HUES64 (cell line): Measurements from ENCODE around the gene ARHGAP8.
"Not testable (repeated sequence)": the region's sequence is repeated elsewhere in the genome, so short reads cannot be mapped to it uniquely, and the experiment has no call there.

Experiments
- H3K27ac ChIP-seq: 2 replicates; pipeline ENCODE4 v1.7.0; 2013; ENCODE audit warnings: low read depth, low read length, inconsistent platforms
- H3K27me3 ChIP-seq: 2 replicates; pipeline ENCODE4 v1.6.1; 2013; ENCODE audit warnings: mild to moderate bottlenecking, low read length; ENCODE audit not compliant: insufficient read depth
- H3K36me3 ChIP-seq: 2 replicates; pipeline ENCODE4 v1.6.1; 2013; ENCODE audit warnings: mild to moderate bottlenecking, low read length; ENCODE audit not compliant: insufficient read depth
- H3K4me1 ChIP-seq: 2 replicates; pipeline ENCODE4 v1.6.1; 2013; ENCODE audit warnings: mild to moderate bottlenecking, low read length, moderate library complexity; ENCODE audit not compliant: insufficient read depth
- H3K4me3 ChIP-seq: 2 replicates; pipeline ENCODE4 v1.5.1; 2013; ENCODE audit warnings: mild to moderate bottlenecking, low read length, moderate library complexity
- H3K9ac ChIP-seq: 2 replicates; pipeline ENCODE4 v1.6.1; 2013; ENCODE audit warnings: mild to moderate bottlenecking, low read depth, low read length
- H3K9me3 ChIP-seq: 2 replicates; pipeline ENCODE4 v1.6.1; 2013; ENCODE audit warnings: low read depth, low read length; ENCODE audit not compliant: insufficient read depth
- WGBS: fragments of 150-250, 120-280 bp; methylation state at CpG from one replicate; pipeline ENCODE4 v1.1.7; 2013; ENCODE audit warnings: missing lambda C conversion rate; 5-methylcytosine and 5-hydroxymethylcytosine counted together

The ARHGAP8 gene

DNA sequence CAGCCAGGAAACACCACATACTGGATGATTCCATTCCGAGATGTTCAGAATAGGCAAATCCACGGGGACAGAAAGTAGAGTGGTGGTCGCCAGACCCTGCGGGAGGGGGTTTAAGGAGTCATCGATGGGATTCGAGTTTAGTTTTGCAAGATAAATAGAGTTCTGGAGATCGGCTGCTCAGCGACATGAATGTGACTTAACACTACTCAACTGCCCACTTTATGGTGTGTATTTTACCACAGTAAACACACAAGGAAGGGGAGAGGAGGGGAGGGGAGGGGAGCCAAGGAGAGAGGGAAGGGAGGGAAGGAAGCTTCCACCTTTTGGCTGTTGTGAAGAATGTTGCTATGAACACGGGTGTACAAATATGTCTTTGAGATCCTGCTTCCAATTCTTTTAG, 10.4 kb upstream of the ARHGAP8 start:
- no peak overlapping the region for H3K4me3 ChIP-seq
- peaks cover 21% of the 10 kb centered on the region for H3K4me1 ChIP-seq
- no peaks in the 10 kb centered on the region for H3K27me3 ChIP-seq
- no peaks in the 10 kb centered on the region for H3K9me3 ChIP-seq
- WGBS = 87% methylated on average over 8 of the region's 9 CpGs
- no peaks in the 10 kb centered on the region for H3K36me3 ChIP-seq
- H3K9ac ChIP-seq = no peak overlapping the region
- no peak overlapping the region for H3K27ac ChIP-seq

DNA sequence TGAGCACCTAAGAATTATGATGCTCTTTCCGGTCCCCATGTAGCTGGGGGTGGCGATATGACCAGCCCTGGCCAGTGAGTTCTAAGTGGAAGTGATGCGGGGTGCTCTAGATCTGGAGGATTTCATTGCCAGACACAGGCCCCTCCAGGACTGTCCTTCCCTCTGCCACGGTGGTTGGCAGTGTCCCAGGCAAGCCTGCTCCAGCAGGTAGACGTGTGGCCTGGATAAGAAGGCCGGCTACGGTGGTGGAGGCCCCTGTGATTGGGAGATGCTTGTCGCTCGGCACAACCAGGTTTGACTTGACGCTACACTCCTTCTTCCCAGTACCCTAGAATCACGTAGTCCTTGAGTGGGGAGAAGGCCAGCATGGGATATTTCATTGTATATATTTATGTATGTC, 9.1 kb upstream of the ARHGAP8 start:
- Histone ChIP-seq H3K9ac (no peak overlapping the region), H3K9me3 (no peaks in the 10 kb centered on the region), H3K4me1 (peaks cover 16% of the 10 kb centered on the region), H3K4me3 (no peak overlapping the region), H3K27ac (no peak overlapping the region), H3K27me3 (no peaks in the 10 kb centered on the region), H3K36me3 (no peaks in the 10 kb centered on the region)
- 94% methylated on average over 10 of the region's 11 CpGs for WGBS

DNA sequence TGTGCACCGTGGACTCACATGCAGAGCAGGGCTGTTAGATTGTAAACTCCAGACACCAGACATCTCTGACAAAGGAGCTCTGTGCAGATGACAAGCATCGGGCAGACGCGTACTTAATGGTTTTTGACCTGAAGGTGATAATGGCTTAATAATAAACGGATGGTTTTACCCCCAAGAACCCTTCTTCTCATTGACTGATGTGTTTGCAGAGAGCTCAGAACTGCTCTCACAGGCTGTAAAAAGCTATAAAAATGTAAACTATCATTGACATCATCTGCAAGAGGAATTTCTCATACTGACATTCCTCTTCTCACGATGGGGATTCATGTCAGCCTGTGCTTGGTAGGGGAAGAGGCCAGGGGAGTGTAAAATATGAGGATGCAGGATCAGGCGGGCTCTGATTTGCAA, 8.6 kb upstream of the ARHGAP8 start:
- H3K9ac ChIP-seq = no peak overlapping the region
- no peaks in the 10 kb centered on the region for H3K27me3 ChIP-seq
- H3K36me3 ChIP-seq = no peaks in the 10 kb centered on the region
- peaks cover 16% of the 10 kb centered on the region for H3K4me1 ChIP-seq
- H3K4me3 ChIP-seq = no peak overlapping the region
- no peak overlapping the region for H3K27ac ChIP-seq
- H3K9me3 ChIP-seq = no peaks in the 10 kb centered on the region
- 83% methylated on average over 7 of the region's 7 CpGs for WGBS

GRCh38 chr22:44745853-44746789, 6.3 kb upstream of the ARHGAP8 start:
- Histone ChIP-seq H3K27me3 (no peaks in the 10 kb centered on the region), H3K9me3 (no peaks in the 10 kb centered on the region), H3K9ac (no peak overlapping the region), H3K4me1 (peaks cover 16% of the 10 kb centered on the region), H3K36me3 (no peaks in the 10 kb centered on the region), H3K27ac (no peak overlapping the region), H3K4me3 (no peak overlapping the region)
- WGBS = 82% methylated on average over 8 of the region's 13 CpGs

DNA sequence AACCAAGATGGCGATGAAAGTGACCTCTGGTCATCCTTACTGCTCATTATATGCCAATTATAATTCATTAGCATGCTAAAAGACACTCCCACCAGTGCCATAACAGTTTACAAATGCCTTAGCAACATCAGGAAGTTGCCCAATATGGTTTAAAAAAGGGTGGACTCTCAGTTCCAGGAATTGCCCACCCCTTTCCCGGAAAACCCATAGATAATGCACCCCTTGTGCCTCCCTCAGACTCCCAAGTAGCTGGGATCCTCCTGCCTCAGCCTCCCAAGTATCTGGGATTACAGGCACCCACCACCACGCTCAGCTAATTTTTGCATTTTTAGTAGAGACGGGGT, 4.6 kb upstream of the ARHGAP8 start:
- H3K9me3 ChIP-seq, H3K9ac ChIP-seq, H3K27ac ChIP-seq, H3K36me3 ChIP-seq, H3K27me3 ChIP-seq, H3K4me3 ChIP-seq: not testable (repeated sequence)
- peaks cover 16% of the 10 kb centered on the region for H3K4me1 ChIP-seq
- WGBS = 97% methylated on average over 4 of the region's 4 CpGs

DNA sequence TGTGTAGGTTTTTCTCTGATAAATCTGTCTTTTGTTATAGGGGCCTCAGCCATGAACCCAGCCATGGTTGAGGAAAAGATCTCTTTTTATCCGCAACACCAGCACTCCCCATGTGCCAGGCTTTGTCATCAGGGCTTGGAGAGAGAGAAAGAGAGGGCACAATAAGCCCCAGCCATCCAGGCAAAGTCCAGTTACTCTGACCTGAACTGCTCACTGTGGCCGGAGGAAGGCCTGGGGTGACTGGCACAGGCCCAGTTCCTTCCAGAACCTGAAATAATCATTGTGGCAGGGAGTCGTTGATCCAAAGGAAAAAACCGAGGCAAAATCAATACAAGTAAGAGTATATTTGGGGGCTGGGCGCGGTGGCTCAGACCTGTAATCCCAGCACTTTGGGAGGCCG, 3.9 kb upstream of the ARHGAP8 start:
- Histone ChIP-seq H3K36me3 (no peaks in the 10 kb centered on the region), H3K4me1 (peaks cover 17% of the 10 kb centered on the region), H3K9ac (no peak overlapping the region), H3K27me3 (peaks cover 13% of the 10 kb centered on the region), H3K4me3 (no peak overlapping the region), H3K9me3 (no peaks in the 10 kb centered on the region), H3K27ac (no peak overlapping the region)
- 93% methylated on average over 7 of the region's 7 CpGs for WGBS

DNA sequence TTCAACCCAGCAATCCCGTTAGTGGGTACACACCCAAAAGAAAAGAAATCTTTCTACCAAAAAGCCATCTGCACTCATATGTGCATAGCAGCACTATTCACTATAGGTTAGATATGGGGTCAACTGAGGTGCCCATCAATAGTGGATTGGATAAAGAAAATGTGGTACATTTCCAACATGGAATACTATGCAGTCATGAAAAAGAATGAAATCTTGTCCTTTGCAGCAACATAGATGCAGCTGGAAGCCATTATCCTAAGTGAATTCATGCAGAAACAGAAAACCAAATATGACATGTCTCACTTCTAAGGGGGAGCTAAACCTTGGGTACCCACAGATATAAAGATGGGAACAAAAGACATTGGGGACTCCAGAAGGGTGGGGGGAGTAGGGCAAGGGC, 1.9 kb upstream of the ARHGAP8 start:
- H3K36me3 ChIP-seq = no peaks in the 10 kb centered on the region
- H3K4me1 ChIP-seq = peaks cover 32% of the 10 kb centered on the region
- H3K9ac ChIP-seq = no peak overlapping the region
- H3K4me3 ChIP-seq = no peak overlapping the region
- no peak overlapping the region for H3K27ac ChIP-seq
- H3K27me3 ChIP-seq = peaks cover 20% of the 10 kb centered on the region
- 100% methylated on average over 1 of the region's 1 CpG for WGBS
- no peaks in the 10 kb centered on the region for H3K9me3 ChIP-seq

- Histone ChIP-seq H3K36me3 (no peaks in the 10 kb centered on the region), H3K4me1 (peaks cover 22% of the 10 kb centered on the region), H3K4me3 (peak overlapping the region; percentile 71), H3K9ac (peak overlapping the region; percentile 55; the same call in 1 of the 2 replicates), H3K27ac (no peak overlapping the region), H3K27me3 (peaks cover 20% of the 10 kb centered on the region), H3K9me3 (no peaks in the 10 kb centered on the region)
- WGBS = 38% methylated on average over 29 of the region's 29 CpGs
Measured at GRCh38 chr22:44753189-44754042, 1.0 kb downstream of the ARHGAP8 start.

GRCh38 chr22:44754998-44755397, 2.6 kb downstream of the ARHGAP8 start:
- Histone ChIP-seq H3K4me1 (peaks cover 22% of the 10 kb centered on the region), H3K9me3 (no peaks in the 10 kb centered on the region), H3K4me3 (no peak overlapping the region), H3K9ac (no peak overlapping the region), H3K27ac (no peak overlapping the region), H3K27me3 (peaks cover 20% of the 10 kb centered on the region), H3K36me3 (no peaks in the 10 kb centered on the region)
- WGBS = 66% methylated on average over 7 of the region's 7 CpGs

DNA sequence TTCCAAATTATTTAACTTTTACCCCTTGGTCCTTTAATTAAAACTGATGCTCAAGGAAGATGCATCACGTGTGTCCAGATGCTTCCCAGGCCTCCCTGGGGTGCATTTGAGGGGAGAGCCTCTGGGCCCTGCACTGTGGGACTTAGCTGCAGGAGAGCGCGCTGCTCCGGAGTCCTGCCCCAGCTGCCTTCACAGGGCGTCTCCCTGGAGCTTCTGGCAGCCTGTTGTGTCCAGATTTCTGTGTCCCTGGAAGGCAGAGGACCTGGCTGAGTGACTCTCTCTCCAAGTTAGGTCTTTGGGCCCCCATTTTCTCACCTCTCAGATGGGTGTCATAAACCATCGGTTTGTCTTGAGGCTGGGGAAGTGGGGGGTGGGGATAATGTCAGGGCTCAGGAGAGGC, 3.0 kb downstream of the ARHGAP8 start:
- Histone ChIP-seq H3K9ac (no peak overlapping the region), H3K4me3 (peak overlapping the region; percentile 34)
- 42% methylated on average over 6 of the region's 6 CpGs for WGBS

DNA sequence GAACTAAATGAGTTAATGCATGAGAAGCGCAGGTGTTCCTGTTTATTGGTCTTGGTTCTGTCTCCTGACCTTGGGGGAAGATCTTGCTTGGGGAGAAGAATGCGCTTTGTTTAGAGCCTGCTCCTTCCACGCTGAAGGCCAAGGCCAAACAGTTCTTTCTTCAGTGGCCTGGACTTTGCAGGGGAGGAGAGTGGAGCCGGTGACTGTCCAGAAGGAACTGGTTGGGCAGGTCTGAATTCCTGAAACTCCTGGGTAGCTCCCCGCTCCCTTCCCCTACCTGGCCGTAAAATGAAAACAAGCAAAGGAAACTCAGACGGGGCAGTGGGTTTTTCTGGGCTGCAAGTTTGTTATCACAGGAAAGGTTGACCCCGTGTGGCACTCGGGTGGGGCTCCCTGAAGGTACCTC, 3.6 kb downstream of the ARHGAP8 start:
- H3K27me3 ChIP-seq = peaks cover 20% of the 10 kb centered on the region
- WGBS = 65% methylated on average over 9 of the region's 9 CpGs
- peaks cover 22% of the 10 kb centered on the region for H3K4me1 ChIP-seq
- H3K4me3 ChIP-seq = peak overlapping the region; percentile 34
- no peaks in the 10 kb centered on the region for H3K36me3 ChIP-seq
- peak overlapping the region; percentile 18; the same call in 1 of the 2 replicates for H3K27ac ChIP-seq
- H3K9me3 ChIP-seq = no peaks in the 10 kb centered on the region
- no peak overlapping the region for H3K9ac ChIP-seq

More for the DNA sequence above, 3.0 kb downstream of the ARHGAP8 start:
- Histone ChIP-seq H3K27ac (peak overlapping the region; percentile 18; the same call in 1 of the 2 replicates), H3K27me3 (peaks cover 20% of the 10 kb centered on the region), H3K36me3 (no peaks in the 10 kb centered on the region), H3K9me3 (no peaks in the 10 kb centered on the region), H3K4me1 (peaks cover 22% of the 10 kb centered on the region)
